ENCODE results near the gene SST.

GRCh38 chr3:187636528-187636927 lies 33.7 kb downstream of the SST start:
- TF ChIP-seq RCOR1 (IDR thresholded peaks at IDR 0.05; ENCODE audit: insufficient replicate concordance, low read length), result no peak
- no peak for TF ChIP-seq SMC3 (IDR thresholded peaks at IDR 0.05; ENCODE audit: low read depth, low read length)
- TF ChIP-seq CTCF (conservative IDR thresholded peaks at IDR 0.05; ENCODE audit: low read depth, low read length), result no peak
- no peak for TF ChIP-seq POLR2A (IDR thresholded peaks at IDR 0.05; ENCODE audit: low read depth, low read length)
- TF ChIP-seq, protein P1, sequence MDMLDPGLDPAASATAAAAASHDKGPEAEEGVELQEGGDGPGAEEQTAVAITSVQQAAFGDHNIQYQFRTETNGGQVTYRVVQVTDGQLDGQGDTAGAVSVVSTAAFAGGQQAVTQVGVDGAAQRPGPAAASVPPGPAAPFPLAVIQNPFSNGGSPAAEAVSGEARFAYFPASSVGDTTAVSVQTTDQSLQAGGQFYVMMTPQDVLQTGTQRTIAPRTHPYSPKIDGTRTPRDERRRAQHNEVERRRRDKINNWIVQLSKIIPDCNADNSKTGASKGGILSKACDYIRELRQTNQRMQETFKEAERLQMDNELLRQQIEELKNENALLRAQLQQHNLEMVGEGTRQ (IDR thresholded peaks at IDR 0.05; ENCODE audit: low read depth, low read length), result no peak
- TF ChIP-seq MAZ (IDR thresholded peaks at IDR 0.05; ENCODE audit: borderline replicate concordance, low read depth, low read length), result no peak
- no peak for TF ChIP-seq RFX5 (IDR thresholded peaks at IDR 0.05; ENCODE audit: low read depth, low read length)
- TF ChIP-seq RAD21 (IDR thresholded peaks at IDR 0.05; ENCODE audit: low read length), result no peak
- no peak for TF ChIP-seq BHLHE40 (IDR thresholded peaks at IDR 0.05; ENCODE audit: low read depth, low read length)
- TF ChIP-seq MXI1 (IDR thresholded peaks at IDR 0.05; ENCODE audit: borderline replicate concordance, low read depth, low read length), result no peak
- TF ChIP-seq NFE2L2 (IDR thresholded peaks at IDR 0.05; ENCODE audit: low read depth, low read length), result no peak
- no peak for TF ChIP-seq CEBPB (IDR thresholded peaks at IDR 0.05; ENCODE audit: low read depth, low read length)

Measured in IMR-90 (cell line).